Activated CD8-positive, alpha-beta memory T cell treated with anti-CD3 and anti-CD28 coated beads, Interleukin-2, amount 50 U/mL, for 1 hour (primary cell): Measurements from ENCODE around the gene PIK3R2.
A peak's percentile ranks its signal among the peaks of the same experiment; 100 is the strongest.

ENCODE experiments used
- DNase-seq: peaks from one replicate; pipeline ENCODE4 v3.0.0-alpha.2; 2020; ENCODE audit errors: extremely low read depth

Gene PIK3R2

GRCh38 chr19:18123819-18124218 lies 29.1 kb upstream of the PIK3R2 start:
- no peak for DNase-seq

GRCh38 chr19:18126097-18126496 lies 26.9 kb upstream of the PIK3R2 start:
- no peak for DNase-seq

- DNase-seq = no peak
Observed at GRCh38 chr19:18128044-18128443, 24.9 kb upstream of the PIK3R2 start.

GRCh38 chr19:18128805-18129204 lies 24.2 kb upstream of the PIK3R2 start:
- no peak for DNase-seq

- no peak for DNase-seq
Observed at GRCh38 chr19:18130523-18131242, 22.3 kb upstream of the PIK3R2 start.

GRCh38 chr19:18131841-18132596 lies 20.9 kb upstream of the PIK3R2 start:
- no peak for DNase-seq

- DNase-seq = no peak
Observed at GRCh38 chr19:18135712-18136584, 17.0 kb upstream of the PIK3R2 start.

GRCh38 chr19:18137242-18137641 lies 15.7 kb upstream of the PIK3R2 start:
- no peak for DNase-seq

- DNase-seq = no peak
Observed at GRCh38 chr19:18137657-18138339, 15.2 kb upstream of the PIK3R2 start.

GRCh38 chr19:18140473-18140872 lies 12.5 kb upstream of the PIK3R2 start:
- DNase-seq = no peak

- no peak for DNase-seq
Observed at GRCh38 chr19:18141031-18141430, 11.9 kb upstream of the PIK3R2 start.

- DNase-seq = no peak
Observed at GRCh38 chr19:18143902-18144301, 9.1 kb upstream of the PIK3R2 start.

- DNase-seq = no peak
Observed at GRCh38 chr19:18144361-18144760, 8.6 kb upstream of the PIK3R2 start.

- DNase-seq = no peak
Observed at GRCh38 chr19:18144906-18145305, 8.1 kb upstream of the PIK3R2 start.

GRCh38 chr19:18145391-18145999 lies 7.5 kb upstream of the PIK3R2 start:
- DNase-seq = no peak

- no peak for DNase-seq
Observed at GRCh38 chr19:18147396-18147795, 5.6 kb upstream of the PIK3R2 start.

GRCh38 chr19:18149596-18149975 lies 3.4 kb upstream of the PIK3R2 start:
- DNase-seq = no peak

- DNase-seq = no peak
Observed at GRCh38 chr19:18150776-18151624, 2.0 kb upstream of the PIK3R2 start.

- DNase-seq = peak; percentile 90
Observed at GRCh38 chr19:18152442-18152816, 534 bp upstream of the PIK3R2 start.

- no peak for DNase-seq
Observed at GRCh38 chr19:18153556-18154134, 682 bp downstream of the PIK3R2 start.
